GM12864 (cell line): ENCODE data around the gene DPH2.

ENCODE experiments used
- DNase-seq: peaks from one replicate; pipeline ENCODE4 v3.0.0-alpha.2; 2011; ENCODE audit warnings: low read depth
- H3K4me3 ChIP-seq: 2 replicates; pipeline ENCODE4 v1.5.1; 2011; ENCODE audit warnings: mild to moderate bottlenecking, low read depth, low read length, control low read depth
- CTCF ChIP-seq: IDR thresholded peaks from 2 replicates; pipeline ENCODE4 v1.5.1; 2011; ENCODE audit warnings: low read depth, mild to moderate bottlenecking, moderate library complexity, low read length, control low read depth, inconsistent platforms; ENCODE audit errors: missing control alignments

Gene DPH2

DNA sequence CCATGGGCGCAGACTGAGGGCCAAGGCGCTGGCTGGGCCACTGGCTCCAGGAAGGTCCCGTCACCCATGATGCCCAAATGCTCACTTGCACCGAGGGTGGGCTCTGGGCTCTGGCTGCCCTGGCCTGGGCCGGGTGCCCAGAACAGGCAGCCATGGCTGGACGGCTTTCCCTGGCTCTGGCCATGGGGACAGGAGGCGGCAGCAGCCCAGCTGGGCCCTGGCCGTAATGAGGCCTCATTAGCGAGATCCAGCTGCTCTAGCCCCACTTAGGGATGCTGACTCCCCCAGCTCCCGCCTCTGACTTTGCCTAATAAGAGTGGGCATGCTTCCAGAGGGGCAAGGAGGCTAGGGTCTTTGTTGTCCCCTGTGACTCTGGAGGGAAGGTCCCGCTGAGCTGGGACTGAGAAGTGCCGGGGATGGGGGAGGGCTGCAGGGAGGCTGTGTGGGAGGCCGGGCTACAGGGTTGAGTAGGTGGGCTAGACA lies 49.7 kb downstream of the DPH2 start:
- TF ChIP-seq CTCF, result no peak

GRCh38 chr1:44020464-44020863 lies 50.7 kb downstream of the DPH2 start:
- DNase-seq, result no peak
- no peak for TF ChIP-seq CTCF

More for the DNA sequence above, 49.7 kb downstream of the DPH2 start:
- H3K4me3 ChIP-seq, result no peak overlapping the region
- no peak for DNase-seq

GRCh38 chr1:44021156-44021555 lies 51.3 kb downstream of the DPH2 start:
- H3K4me3 ChIP-seq, result no peak overlapping the region
- no peak for TF ChIP-seq CTCF
- no peak for DNase-seq

More at GRCh38 chr1:44020464-44020863, 50.7 kb downstream of the DPH2 start:
- H3K4me3 ChIP-seq, result no peak overlapping the region

- no peak overlapping the region for H3K4me3 ChIP-seq
- TF ChIP-seq CTCF, result no peak
- DNase-seq, result no peak
Observed at GRCh38 chr1:44021581-44022321, 51.9 kb downstream of the DPH2 start.
